HTERT RPE-1 (cell line): ENCODE measurements around the gene CLEC18B.
"Not testable (repeated sequence)": the region's sequence is repeated elsewhere in the genome, so short reads cannot be mapped to it uniquely, and the experiment has no call there.

ENCODE experiments used
- in situ Hi-C: fragments of 300-500 bp; cut with MboI; formaldehyde crosslinking; loops from 4 replicates; pipeline ENCODE4 v1.14.3; 2020; ENCODE audit warnings: low sequenced_read_pairs

Gene CLEC18B

DNA sequence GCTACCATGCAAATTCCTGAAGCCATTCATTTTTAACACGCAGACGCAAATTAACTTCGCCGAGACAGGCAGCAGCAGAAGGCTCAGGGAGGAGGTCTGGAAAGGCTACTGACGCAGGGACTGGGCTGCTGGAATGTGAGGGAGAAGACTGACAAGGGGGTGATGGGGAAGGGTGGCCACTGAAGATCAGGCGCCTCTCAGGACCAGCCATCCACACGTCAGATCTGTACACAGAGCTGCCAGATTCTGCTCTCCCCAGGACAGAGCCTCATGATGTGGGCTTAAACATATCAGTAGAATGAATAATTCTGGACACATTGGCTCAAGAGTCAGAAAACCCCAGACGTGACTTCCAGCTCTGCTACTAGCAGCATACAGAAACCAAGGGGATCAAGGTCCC is 25.6 kb upstream of the CLEC18B start:
- in situ Hi-C loops = no loop called here

DNA sequence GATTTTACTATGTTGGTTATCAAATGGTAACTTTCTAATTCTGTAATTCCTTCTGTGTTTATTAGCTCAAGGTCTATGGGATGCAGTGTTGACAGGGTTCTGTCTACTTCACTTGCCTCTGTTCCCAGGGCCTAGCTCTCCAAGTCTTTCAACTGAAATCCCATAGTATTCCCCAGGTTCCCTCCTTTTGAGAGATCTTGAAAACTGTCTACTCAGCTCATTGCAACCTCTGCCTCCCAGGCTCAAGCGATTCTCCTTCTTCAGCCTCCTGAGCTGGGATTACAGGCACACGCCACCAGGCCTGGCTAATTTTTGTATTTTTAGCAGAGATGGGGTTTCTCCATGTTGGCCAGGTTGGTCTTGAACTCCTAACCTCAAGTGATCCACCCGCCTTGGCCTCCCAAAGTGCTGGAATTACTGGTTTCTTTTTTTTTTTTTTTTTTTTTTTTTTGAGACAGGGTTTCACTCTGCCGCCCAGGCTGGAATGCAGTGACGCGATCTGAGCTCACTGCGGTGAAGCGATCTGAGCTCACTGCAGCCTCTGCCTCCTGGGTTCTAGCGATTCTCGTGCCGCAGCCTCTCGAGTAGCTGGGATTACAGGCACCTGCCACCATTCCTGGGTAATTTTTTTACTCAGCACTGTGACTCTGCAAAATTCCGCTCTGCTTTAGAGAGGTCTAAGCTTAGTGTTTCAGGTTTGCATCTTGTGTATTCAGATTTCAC is 22.5 kb upstream of the CLEC18B start:
- in situ Hi-C loops = not testable (repeated sequence)

DNA sequence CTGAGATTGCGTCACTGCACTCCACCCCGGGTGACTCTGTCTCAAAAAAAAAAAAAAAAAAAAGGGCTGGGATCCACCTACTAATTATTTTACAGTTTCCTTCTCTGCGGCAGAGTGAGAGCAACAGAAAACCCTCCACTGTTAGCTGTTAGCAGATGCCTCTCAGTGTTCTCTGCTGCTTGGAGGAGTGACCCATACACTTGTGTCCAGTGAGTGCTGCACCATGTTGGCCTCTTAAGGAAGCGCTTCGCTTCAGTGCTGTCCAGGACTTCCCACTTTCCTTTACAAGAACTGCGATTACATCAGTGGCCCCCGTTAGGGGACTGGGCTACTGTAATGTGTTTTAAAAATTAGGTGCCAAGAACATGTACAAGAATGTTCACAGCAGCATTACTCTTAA is 18.4 kb upstream of the CLEC18B start:
- in situ Hi-C loops = no loop called here

DNA sequence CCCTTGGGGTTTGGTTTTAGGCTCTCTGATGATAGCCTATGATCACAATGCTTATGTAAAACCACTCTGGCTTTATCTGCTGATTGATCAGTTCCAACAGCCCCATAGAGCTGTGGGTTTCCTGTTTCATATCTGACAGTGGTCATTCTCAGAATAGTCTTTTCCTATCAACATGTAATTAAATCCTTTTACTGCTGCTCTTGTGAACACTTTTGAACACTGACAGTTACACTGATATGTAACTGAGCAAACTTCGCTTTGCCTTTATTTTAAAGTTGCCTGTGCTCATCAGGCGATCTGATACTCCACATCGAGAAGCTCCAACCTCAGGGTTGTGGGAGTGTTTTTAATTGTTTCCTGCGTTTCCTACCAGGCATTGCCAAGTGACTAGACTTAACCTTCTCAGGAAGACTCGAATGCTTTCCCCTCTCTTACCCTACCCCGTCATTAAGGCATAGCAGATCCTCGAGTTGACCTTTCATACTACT is 17.3 kb upstream of the CLEC18B start:
- in situ Hi-C loops = no loop called here

DNA sequence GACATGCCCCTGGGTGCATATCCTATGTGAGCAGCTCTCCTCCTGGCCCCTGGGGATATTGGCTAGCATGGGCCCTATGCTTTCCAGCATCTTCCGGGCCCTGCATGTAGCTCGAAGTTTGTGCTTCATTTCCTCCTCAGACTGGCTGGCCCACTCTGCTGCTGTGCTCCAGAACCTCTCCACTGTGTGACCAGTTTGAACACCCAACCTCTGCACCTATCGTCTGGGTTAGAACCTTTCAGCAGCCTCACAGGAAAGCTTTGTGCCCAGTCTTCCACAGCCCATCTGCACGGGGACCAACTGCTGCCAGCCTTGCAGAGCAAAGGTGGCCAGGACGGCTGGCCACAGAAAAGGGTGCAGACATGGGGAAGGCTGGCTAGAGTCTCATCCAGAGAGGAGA is 10.2 kb upstream of the CLEC18B start:
- in situ Hi-C loops = no loop called here

DNA sequence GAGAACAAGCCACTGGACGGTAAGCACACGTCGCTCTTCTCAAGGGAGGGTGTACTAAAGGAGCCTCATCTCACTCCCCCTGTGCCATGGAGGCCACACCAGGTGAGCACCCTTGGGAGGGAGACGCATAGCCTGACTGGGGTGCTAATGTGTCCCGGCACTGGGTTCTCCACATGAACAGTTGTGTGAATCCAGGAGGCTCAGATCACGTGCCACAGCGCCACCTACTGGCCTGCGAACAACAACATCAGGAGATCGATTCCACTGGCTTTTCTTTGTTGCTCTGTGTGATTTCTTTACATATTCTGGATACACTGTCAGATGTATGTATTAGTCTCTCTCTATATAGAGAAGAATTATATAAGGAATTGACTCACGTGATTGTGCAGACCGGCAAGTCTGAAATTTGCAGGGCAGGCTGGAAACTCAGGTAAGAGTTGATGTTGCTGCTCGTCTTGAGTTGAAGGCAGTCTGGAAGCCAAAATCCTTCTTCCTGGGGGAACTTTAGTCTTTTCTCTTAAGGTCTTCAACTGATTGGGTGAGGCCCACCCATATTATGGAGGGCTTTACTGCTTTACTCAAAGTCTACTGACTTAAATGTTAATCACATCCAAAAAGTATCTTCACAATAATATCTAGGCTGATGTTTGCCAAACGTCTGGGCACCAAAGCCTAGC is 8.9 kb upstream of the CLEC18B start:
- in situ Hi-C loops = not testable (repeated sequence)

DNA sequence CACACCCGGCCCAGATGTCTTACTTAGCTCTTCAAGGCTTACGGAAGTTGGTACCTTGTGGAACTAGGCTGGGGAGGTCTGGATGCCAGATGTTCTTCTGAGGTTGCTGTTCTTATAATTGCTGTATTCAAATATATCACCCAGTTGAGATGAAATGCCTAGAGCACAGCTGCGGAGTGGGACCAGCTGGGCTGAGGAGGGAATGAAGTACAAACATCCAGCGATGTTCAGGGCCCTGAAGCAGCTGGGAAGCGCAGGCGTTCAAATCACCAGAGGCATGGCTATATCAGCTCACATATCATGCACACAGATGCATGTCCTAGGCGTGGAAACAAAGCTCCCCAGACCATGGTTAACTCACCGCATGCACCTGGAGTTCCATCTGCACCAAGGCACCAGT is 7.2 kb upstream of the CLEC18B start:
- in situ Hi-C loops = not testable (repeated sequence)

DNA sequence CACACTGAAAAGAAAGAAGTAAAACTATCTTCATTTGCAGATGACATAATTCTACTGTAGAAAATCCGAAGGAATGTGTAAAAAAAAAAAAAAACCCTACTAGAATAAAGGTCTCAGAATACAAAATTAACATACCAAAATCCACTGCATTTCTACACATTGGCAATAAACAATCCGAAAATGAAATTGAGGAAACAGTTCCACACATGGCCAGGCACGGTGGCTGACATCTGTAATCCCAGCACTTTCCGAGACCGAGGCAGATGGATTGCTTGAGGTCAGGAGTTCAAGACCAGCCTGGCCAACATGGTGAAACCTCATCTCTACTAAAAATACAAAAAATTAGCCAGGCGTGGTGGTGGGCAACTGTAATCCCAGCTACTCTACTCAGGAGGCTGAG is 4.5 kb upstream of the CLEC18B start:
- in situ Hi-C loops = not testable (repeated sequence)

DNA sequence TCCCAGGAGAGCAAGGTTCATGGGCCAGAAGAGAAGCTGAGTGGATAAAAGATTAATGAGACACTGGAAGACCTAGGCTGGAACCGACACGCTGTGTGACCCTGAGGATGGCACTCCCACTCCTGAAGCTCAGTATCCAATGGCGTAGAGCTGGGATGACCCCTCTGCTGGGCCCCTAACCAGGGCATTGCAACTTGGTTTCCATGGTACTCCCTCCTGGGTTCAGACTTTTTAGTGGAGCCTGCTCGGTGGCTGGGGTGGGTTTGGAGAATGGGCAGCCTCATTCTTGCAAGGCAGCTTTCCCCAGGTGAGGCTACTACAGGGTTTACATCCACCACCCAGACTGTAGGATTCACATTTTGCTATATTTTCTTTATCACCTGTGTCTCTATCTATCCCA is 2.4 kb upstream of the CLEC18B start:
- in situ Hi-C loops = not testable (repeated sequence)

DNA sequence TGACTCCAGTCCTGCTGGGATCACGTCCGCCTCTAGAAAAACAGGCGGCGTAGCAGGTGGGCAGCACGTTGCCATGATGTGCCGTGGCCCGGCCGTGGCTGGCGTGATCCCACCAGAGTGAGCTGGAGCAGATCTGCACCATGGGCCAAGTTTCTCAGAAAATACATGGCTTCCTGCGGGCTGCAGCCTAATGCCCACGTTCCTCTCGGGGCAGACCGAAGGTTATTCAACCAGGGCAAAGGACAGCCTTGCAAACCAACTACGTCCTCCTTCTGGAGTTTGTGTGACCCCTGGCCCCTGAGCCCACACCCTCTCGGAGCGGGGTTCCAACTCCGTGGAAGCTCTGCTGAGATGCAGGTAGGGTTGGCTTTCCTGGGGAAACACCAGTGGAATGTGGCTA is 808 bp upstream of the CLEC18B start:
- in situ Hi-C loops = not testable (repeated sequence)

DNA sequence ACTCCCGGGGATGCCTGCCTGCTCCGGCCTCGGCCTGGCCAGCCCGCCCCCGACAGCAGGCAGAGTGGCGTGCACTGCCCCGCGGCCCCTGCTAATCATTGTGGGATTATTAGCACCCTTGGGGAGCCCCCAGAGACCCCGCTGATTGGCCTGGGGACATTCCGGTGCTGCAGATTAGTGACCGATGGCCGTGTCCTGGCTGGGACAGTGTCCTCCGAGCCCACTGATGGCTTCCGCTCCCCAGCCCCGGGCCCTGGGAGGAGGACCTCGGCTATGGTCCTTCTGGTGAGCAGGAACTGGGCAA is 156 bp upstream of the CLEC18B start:
- in situ Hi-C loops = not testable (repeated sequence)

DNA sequence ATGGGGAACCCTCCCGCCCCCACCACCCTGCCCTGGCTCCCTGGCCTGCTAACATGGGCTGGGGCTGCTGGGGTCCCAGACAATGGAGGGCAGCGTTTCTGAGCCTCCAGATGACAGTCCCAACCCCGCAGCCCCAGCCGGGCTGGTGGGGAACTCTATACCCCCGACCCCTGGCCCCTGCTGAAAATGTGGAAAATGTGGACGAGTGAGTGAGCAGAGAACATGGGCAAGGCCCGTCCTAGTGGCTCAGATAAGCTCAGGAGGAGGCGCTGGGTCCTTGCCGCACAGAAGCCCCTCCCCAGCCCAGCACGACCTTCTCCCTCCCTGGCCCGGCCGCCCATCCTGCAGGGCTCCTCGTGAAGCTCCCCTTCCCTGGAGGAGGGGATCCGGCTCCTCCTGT is 1.5 kb downstream of the CLEC18B start:
- in situ Hi-C loops = not testable (repeated sequence)

DNA sequence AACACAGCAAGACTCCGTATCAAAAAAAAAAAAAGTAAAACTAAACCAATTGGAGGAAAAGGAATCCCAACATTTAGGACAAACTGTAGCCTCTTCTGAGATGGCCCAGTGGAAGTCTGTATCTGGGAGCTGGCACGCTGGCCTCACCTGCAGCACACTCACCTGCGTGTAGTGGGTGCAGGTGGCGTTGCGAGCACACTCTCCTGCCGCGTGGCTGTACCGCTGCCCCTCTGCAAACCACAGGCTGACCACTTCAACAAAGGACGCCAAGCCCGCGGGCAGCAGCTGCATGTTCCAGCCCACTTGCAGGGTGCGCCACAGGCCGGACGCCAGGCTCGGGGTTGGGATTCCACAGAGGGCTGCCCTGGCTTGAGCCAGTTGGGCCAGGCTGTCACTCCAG is 3.4 kb downstream of the CLEC18B start:
- in situ Hi-C loops = not testable (repeated sequence)

DNA sequence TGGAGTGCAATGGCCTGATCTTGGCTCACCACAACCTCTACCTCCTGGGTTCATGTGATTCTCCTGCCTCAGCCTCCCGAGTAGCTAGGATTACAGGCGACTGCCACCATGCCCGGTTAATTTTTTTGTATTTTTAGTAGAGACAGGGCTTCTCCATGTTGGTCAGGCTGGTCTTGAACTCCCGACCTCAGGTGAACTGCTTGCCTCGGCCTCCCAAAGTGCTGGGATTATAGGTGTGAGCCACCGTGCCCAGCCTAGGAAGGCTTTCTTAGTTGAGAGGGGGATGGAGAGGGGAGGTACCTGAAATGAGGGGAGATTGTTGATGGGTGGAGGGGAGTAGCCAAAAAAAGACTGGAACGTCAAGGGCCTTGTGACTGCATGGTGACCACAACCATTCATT is 7.4 kb downstream of the CLEC18B start:
- in situ Hi-C loops = not testable (repeated sequence)

DNA sequence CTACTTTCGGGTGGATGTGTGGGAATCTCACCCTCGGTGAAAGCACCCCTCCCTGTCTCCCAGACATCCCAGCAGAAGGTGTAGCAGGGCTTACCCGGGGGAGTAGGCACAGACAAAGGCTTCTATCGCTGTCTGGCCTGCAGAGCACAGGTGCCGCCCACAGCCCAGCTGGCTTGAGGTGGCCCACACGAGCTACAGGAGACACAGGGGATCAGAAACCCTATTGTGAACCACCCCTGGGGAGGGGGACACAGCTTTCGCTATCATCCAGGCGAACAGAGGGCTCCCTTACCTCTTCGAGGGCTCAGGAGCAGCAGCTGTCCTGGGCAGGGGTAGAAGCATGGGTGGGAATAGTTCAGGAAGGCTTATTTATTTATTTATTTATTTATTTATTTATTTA is 7.8 kb downstream of the CLEC18B start:
- in situ Hi-C loops = not testable (repeated sequence)

DNA sequence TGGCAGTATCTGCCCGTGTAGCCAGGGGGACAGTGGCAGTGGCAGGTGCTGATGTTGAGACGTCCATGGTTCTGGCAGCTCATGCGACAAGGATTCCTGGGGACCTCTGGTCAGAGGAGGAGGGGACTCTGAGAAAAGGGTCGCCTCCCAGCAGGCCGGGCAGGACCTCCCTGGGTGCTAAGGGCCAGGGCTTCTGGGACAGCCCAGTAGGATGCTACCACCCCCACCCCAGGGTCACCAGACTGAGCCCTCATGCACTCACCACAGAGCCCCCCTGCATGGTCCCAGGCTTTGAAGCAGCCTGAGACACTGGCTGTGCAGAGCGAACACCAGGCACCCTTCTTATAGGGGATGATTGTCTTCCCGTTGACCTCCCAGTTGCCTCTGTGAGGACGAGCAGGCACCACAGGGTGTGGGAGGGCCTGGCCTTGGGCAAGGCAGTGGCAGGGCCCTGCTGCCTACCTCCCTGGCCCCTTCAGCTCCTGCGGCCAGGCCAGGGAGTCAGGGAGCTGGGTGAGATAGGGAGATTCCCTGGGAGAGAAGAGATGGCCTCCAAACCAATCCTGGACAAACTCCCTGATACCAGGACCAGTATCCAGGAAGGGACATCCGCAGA is 8.4 kb downstream of the CLEC18B start:
- in situ Hi-C loops = not testable (repeated sequence)

DNA sequence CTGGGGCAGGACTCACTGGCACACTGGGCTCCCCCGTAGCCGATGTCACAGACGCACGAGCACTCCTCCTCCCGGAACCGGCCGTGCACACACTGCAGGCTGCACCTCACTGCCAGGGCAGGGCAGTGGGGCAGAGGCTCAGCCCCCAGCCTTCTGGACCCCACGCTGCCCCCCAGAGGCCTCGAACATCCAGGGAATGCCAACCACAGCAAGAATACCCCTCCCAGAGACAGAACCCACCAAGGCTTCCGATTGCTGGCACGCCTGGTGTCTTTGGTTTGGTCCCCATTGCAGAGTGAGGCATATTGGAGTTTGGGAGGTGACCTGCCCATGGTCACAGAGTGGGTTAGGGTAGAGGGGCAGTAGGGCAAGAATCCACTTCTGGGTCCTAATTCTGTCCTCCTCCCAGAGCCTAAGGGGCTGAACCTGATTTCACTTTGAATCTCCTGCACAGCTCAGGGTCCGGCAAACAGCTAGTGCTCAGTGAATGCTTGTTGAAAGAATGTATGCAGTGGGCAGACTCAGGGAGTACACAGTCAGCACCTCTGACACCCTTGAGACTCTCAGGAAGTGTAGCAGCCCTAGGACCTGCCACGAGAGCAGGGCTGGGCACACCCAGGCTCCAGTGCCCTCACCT is 9.0 kb downstream of the CLEC18B start:
- in situ Hi-C loops = not testable (repeated sequence)

DNA sequence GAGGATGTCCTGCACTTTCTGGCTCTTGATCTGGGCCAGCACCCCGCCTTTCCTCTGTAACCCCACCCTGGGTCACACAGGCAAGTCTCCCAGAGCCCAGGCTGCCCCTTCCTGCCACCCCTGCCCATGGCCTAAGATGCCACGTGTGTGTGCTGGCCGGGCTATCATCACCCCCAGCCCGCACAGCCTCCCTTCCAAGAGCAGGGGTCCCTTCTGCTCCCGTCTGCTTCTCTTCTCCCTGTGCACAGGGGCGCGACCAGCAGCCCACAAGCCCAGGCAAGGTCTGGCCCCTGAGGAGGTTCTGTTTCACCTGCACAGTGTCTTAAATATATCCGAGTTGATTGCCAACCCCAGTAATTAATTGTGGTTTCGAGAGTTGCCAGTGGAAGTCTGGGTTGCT is 10.3 kb downstream of the CLEC18B start:
- in situ Hi-C loops = not testable (repeated sequence)

DNA sequence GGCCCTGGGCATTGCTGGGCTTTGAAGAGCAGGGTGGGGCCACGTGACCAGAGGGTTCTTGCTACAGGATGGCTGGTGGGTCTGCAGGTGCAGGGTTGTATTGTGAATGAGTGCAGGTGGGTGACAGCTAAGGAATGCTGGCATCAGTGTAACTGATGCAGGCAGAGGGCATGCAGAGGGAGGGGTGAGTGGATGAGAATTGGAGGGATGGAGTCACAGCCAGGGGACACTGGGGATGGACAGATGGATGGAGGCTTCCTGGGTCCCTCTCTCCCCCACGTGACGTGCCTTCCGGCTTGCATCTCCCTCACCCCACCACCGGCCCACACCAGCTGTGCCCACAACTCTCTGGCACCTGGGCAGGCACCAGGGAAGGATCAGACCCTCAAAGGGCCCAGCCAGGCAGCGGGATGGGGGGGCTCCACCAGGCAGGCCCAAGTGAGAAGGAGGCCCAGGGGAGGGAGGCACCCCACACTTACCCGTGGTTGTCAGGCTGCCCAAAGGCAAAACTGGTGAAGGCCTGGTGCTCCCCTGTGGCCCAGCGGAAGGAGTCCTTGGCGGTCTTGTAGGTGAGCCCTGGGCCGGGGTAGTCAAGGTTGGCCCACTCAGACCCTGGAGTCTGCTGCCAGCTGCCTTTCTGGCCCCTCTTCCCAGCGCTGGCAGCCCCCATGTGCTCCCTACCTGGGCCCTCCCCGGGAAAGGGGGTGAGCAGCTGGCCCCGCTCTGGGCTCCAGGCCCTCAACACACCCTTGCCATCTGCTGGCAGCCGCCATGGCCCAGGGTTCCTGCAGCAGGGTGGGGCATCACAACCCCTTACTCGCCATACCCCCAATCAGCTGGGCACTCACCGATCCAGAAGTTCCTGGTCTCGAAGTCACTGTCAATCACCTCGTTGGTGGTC is 11.0 kb downstream of the CLEC18B start:
- in situ Hi-C loops = not testable (repeated sequence)

DNA sequence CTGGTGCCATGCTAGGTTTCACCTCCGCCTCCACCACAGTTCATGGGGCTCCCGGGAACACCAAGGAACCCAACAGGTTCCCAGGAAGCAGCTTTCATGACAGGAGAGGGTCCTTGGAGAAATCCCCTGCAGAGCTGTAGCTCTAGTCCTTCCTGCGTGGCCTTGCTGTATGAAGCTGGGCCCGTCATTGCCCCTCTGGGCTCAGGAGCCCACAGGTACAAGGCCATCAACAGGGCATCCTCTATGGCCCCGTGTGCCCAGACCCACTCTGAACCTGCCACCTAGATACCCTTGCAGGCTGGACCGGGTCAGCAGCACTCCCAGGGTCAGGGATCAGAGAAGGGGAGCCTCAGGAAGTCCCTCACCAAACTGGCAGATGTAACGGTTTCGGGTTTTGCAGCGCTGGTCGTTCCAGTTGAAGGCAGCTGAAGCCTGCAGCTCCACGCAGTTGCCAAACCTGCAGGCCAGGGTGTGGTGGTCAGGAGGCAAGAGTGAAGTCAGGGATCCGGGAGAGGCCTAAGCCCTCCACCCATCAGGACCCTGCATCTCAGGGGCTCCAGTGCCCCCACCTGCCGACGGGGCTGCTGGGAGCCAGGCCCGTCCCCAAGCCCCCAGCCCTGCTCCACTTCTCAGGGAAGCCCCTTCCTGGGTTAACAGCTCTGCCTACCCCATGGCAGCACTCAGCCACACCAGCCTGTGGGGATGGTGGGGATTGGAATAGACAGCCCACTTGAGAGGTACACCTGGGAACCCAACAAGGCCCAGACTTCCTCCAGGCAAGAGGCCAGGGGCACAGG is 11.9 kb downstream of the CLEC18B start:
- in situ Hi-C loops = not testable (repeated sequence)
